GM21381 (cell line): Measurements from ENCODE around the gene DNAAF9.

Experiments
- ATAC-seq: cut with Tn5 transposase; IDR thresholded peaks from one replicate; pipeline ENCODE4 v1.9.1; 2021; ENCODE audit warnings: mild to moderate bottlenecking, moderate library complexity; ENCODE audit not compliant: unreplicated experiment

Gene DNAAF9

GRCh38 chr20:3412600-3413392 is 5.3 kb upstream of the DNAAF9 start:
- no peak for ATAC-seq

- ATAC-seq = no peak
Measured at GRCh38 chr20:3410464-3410863, 3.0 kb upstream of the DNAAF9 start.

GRCh38 chr20:3409417-3409816 is 1.9 kb upstream of the DNAAF9 start:
- no peak for ATAC-seq

- ATAC-seq = peak; percentile 43
Measured at GRCh38 chr20:3407771-3408637, 535 bp upstream of the DNAAF9 start.

- ATAC-seq = no peak
Measured at GRCh38 chr20:3406481-3407039, 909 bp downstream of the DNAAF9 start.

GRCh38 chr20:3405696-3406358 is 1.6 kb downstream of the DNAAF9 start:
- no peak for ATAC-seq

- no peak for ATAC-seq
Measured at GRCh38 chr20:3405139-3405538, 2.3 kb downstream of the DNAAF9 start.

GRCh38 chr20:3404402-3404801 is 3.1 kb downstream of the DNAAF9 start:
- ATAC-seq = no peak

GRCh38 chr20:3403741-3404140 is 3.7 kb downstream of the DNAAF9 start:
- ATAC-seq = no peak

- ATAC-seq = no peak
Measured at GRCh38 chr20:3402453-3402852, 5.0 kb downstream of the DNAAF9 start.

GRCh38 chr20:3400260-3401155 is 7.0 kb downstream of the DNAAF9 start:
- no peak for ATAC-seq

GRCh38 chr20:3398681-3399252 is 8.7 kb downstream of the DNAAF9 start:
- ATAC-seq = no peak

GRCh38 chr20:3396492-3396891 is 11.0 kb downstream of the DNAAF9 start:
- ATAC-seq = no peak

GRCh38 chr20:3392756-3393155 is 14.7 kb downstream of the DNAAF9 start:
- no peak for ATAC-seq

GRCh38 chr20:3390759-3391425 is 16.6 kb downstream of the DNAAF9 start:
- no peak for ATAC-seq

GRCh38 chr20:3383878-3384495 is 23.5 kb downstream of the DNAAF9 start:
- ATAC-seq = no peak

GRCh38 chr20:3382836-3383235 is 24.6 kb downstream of the DNAAF9 start:
- ATAC-seq = no peak

GRCh38 chr20:3380228-3381070 is 27.0 kb downstream of the DNAAF9 start:
- no peak for ATAC-seq
